ENCODE results near the gene THSD4.

DNA sequence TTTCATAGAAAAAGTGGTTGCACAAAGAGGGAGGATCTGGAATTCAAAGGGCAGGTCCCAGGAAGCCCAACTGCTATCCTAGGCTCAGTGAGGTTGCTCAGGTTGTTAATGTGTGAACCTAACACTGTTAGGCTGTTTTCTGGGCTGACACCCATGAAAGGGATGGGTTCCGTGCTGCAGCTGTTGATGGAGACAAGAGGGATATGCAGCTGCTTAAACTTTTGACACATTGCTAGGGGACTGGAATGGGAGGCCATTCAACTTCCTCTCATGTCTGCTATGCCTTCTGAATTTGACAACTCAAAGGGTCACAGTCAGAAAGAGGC lies 497.1 kb downstream of the THSD4 start:
- TF ChIP-seq GTF2F1 (IDR thresholded peaks at IDR 0.05; ENCODE audit: borderline replicate concordance, low read depth, low read length) (no peak), POLR2A (IDR thresholded peaks at IDR 0.05; ENCODE audit: control extremely low read depth in 1 of 2, low read depth in 2 of 2, low read length in 2 of 2) (no peak), EZH2 (IDR thresholded peaks at IDR 0.05; ENCODE audit: low read depth, low read length, severe bottlenecking) (no peak), SP4 (IDR thresholded peaks at IDR 0.05; ENCODE audit: low read length) (no peak), TCF12 (IDR thresholded peaks at IDR 0.05; ENCODE audit: low read depth, low read length) (no peak), POLR2AphosphoS5 (IDR thresholded peaks at IDR 0.05; ENCODE audit: low read depth, low read length) (no peak)
- TF ChIP-seq, protein P1, sequence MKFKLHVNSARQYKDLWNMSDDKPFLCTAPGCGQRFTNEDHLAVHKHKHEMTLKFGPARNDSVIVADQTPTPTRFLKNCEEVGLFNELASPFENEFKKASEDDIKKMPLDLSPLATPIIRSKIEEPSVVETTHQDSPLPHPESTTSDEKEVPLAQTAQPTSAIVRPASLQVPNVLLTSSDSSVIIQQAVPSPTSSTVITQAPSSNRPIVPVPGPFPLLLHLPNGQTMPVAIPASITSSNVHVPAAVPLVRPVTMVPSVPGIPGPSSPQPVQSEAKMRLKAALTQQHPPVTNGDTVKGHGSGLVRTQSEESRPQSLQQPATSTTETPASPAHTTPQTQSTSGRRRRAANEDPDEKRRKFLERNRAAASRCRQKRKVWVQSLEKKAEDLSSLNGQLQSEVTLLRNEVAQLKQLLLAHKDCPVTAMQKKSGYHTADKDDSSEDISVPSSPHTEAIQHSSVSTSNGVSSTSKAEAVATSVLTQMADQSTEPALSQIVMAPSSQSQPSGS (IDR thresholded peaks at IDR 0.05; ENCODE audit: low read length): no peak
- TF ChIP-seq, protein P2, sequence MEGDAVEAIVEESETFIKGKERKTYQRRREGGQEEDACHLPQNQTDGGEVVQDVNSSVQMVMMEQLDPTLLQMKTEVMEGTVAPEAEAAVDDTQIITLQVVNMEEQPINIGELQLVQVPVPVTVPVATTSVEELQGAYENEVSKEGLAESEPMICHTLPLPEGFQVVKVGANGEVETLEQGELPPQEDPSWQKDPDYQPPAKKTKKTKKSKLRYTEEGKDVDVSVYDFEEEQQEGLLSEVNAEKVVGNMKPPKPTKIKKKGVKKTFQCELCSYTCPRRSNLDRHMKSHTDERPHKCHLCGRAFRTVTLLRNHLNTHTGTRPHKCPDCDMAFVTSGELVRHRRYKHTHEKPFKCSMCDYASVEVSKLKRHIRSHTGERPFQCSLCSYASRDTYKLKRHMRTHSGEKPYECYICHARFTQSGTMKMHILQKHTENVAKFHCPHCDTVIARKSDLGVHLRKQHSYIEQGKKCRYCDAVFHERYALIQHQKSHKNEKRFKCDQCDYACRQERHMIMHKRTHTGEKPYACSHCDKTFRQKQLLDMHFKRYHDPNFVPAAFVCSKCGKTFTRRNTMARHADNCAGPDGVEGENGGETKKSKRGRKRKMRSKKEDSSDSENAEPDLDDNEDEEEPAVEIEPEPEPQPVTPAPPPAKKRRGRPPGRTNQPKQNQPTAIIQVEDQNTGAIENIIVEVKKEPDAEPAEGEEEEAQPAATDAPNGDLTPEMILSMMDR (IDR thresholded peaks at IDR 0.05; ENCODE audit: control extremely low read depth in 1 of 3, insufficient read depth in 1 of 3, low read depth in 1 of 3, low read length in 3 of 3): no peak

Data from H1 (cell line).